Astrocyte of the spinal cord (primary cell): ENCODE measurements around the gene MELK.

Source experiments
- DNase-seq: peaks from one replicate; pipeline ENCODE4 v3.0.0; 2011; ENCODE audit warnings: low read depth, low spot score
- H3K4me3 ChIP-seq: 2 replicates; pipeline ENCODE4 v1.5.1; 2011; ENCODE audit warnings: low read depth, mild to moderate bottlenecking, low read length, moderate library complexity
- in situ Hi-C: cut with HindIII; loops from 2 replicates; pipeline ENCODE4 v1.10.0; 2017; ENCODE audit warnings: low sequenced_read_pairs
- TF ChIP-seq, protein P1 (sequence below): IDR thresholded peaks from 2 replicates; pipeline ENCODE4 v1.5.1; 2012; ENCODE audit warnings: low read depth, mild to moderate bottlenecking, low read length, inconsistent platforms

MELK gene

DNA sequence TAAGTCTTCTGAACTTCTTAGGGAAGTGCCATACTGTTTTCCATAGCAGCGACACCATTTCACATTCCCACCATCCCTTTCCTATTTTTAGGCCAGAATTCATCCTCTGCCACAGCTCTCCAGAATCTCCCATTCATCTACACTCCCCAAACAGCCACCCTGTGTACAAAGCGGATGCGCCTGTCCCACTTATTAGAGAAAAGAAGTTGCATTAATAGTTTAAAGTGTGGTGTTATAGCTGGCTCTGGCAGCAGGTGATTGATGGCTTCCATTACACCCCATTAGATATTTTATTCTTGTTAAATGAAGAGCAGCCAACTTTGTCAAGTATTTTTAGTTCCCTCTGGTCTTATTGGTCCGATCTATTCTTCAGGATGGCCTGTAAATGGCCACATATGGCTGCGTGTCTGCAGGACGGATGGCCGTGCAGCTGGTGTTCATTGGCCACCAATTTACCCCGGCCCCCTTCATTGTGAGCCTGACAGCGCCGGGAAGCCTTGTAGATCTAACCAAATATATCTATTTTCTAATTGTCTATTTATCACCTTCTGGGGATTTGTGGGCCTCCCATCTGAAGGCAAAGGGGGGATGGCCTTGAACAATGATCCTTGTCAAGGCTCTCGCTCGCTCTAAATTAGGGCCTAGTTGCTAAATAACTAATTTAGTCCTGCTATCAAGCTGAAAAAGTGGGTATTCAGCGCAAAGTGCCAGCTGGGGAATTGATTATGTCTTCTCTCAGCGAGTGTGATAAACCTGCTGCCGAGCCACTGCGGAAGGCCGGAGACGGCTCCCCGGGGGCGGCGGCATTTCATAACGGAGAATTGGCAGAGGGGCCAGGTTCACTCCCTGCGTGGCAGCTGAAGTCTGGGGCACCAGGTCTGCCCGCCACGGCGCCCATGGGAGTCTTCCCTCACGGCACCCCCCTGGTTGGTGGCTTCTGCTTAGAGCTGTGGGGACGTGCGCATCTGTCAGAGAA lies 141.1 kb downstream of the MELK start:
- no peak for DNase-seq
- TF ChIP-seq, protein P1, sequence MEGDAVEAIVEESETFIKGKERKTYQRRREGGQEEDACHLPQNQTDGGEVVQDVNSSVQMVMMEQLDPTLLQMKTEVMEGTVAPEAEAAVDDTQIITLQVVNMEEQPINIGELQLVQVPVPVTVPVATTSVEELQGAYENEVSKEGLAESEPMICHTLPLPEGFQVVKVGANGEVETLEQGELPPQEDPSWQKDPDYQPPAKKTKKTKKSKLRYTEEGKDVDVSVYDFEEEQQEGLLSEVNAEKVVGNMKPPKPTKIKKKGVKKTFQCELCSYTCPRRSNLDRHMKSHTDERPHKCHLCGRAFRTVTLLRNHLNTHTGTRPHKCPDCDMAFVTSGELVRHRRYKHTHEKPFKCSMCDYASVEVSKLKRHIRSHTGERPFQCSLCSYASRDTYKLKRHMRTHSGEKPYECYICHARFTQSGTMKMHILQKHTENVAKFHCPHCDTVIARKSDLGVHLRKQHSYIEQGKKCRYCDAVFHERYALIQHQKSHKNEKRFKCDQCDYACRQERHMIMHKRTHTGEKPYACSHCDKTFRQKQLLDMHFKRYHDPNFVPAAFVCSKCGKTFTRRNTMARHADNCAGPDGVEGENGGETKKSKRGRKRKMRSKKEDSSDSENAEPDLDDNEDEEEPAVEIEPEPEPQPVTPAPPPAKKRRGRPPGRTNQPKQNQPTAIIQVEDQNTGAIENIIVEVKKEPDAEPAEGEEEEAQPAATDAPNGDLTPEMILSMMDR = no peak
- H3K4me3 ChIP-seq = no peak overlapping the region
- in situ Hi-C loops = no loop called here

DNA sequence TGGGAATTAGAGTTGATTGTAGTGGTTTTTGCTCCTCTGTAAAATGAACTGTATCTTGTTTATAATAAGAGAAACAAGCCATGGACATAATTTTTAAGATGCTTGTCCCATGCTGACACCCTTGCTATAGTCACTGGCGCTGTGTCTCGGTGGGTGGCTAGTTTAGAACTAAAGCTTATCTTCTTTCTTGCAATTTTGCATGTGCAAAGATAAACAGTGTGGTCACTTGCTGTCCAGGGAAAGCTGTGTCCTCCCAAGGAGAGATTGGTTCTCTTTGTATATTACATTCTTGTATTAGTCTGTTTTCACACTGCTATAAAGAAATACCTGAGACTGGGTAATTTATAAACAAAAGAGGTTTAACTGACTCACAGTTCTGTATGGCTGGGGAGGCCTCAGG lies 143.8 kb downstream of the MELK start:
- TF ChIP-seq, protein P1 = no peak
- no peak for DNase-seq
- in situ Hi-C loops = no loop called here
- H3K4me3 ChIP-seq = no peak overlapping the region

DNA sequence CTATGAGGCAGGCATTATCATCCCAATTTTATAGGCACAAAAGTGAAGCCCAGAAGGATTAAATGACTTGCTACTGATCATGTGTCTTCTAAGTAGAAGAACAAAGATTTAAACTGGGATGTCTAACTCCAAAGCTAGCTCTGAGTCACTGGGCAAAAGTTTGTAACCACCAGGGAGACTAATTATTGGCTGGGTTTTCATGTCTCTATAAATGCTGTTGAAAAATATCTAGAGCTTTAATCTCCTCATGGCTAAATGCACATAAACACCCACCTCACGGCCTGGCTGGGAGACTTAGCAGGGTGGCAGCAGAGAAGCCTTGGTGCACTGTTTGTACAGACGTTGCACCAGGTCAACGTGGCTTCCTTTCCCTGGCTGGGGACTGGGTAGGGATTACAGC lies 144.6 kb downstream of the MELK start:
- in situ Hi-C loops = no loop called here
- no peak for DNase-seq
- H3K4me3 ChIP-seq = no peak overlapping the region
- TF ChIP-seq, protein P1 = no peak

DNA sequence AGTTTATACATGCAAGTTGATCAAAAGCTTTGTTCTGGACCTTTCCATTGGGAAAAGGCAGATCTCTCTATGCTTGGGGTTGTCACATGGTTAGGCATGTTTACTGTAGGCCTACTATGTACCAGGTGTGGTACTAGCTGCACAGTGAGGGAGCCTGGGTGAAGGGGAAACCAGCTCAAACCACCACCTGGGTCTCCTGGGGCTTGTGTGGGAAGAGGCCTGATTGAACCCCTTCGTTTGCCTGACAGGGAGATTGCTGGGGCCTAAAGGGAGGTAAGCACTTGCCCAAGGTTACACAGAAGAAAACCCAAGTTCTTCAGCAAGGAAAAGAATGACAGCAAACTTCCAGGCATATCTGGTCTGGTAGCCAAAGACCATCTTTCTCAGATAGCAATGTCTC lies 145.9 kb downstream of the MELK start:
- in situ Hi-C loops = no loop called here
- H3K4me3 ChIP-seq = no peak overlapping the region
- TF ChIP-seq, protein P1 = no peak
- no peak for DNase-seq

DNA sequence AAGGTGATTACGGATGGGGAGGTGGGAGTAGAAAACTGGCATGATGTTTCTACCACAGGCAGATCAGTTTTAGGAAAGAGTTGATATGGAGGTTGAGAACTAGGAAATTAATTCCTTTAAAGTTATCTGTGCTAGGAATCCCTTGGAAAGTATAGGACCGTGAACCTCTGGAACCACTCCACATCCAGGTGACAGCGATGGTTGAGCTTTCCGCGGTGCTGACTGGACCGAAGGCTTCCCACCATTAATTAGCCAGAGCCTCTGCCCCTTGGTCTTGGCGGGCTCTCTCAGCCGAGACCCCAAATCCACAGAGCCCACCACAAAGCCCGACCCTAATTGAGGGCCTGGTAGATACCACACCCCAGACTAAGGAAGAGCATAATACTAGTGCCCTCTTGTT lies 147.3 kb downstream of the MELK start:
- DNase-seq = no peak
- in situ Hi-C loops = no loop called here
- no peak overlapping the region for H3K4me3 ChIP-seq
- TF ChIP-seq, protein P1 = no peak

DNA sequence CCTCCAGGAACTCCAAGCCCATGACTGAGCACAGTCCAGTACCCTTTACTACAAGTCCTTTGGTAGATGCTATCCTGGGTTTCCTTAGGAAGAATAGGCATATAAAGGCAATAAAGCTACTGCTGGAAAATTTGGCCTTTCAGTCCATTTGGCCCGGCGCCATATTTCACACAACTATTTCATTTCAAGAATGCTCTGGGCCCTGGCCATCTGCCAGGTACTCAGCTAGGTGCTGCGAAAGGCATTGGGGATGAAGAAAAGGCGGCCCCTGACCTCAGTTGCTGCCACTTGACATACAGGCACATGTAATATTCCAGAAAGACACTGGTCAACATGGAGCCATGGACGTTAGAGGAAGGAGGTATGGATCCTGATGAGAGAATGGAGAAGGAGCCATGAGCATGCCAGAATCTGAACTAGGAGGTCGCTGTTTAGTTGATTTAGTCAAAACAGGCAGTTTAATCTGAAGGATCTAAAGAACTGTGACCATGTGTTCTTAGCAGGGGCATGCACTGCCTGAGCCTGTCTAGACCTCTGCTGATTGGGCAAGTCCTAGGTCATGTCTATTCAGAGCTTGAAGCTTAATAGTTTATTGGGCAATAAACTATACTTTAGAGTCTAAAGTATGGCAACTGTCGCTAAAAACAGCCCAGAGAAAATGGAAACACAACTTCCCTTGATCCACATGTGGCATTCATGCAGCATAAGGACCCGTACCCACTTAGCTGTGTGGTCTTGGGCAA lies 149.3 kb downstream of the MELK start:
- TF ChIP-seq, protein P1 = no peak
- H3K4me3 ChIP-seq = no peak overlapping the region
- DNase-seq = no peak
- in situ Hi-C loops = no loop called here
